Right ventricle myocardium inferior (tissue), 1 donor: ENCODE measurements around the gene NACAD. TPM values are rescaled to one million over a fixed set of nuclear protein-coding genes. Genes with fewer than 3 reads are reported as not detected.

ENCODE experiments used
- ATAC-seq: fragments of 200-7000 bp; cut with Tn5 transposase; one replicate; pipeline ENCODE4 v1.9.1; 2020; ENCODE audit warnings: mild to moderate bottlenecking, moderate library complexity
- DNase-seq: peaks from one replicate; pipeline ENCODE4 v3.0.0; 2021; ENCODE audit errors: missing footprints
- intact Hi-C: fragments of 100-400 bp; cut with DNase I; formaldehyde crosslinking; loops from one replicate; pipeline ENCODE4 v1.11.0; 2022
- total RNA-seq: library from RNA; stranded (reverse); fragmentation: NEBNext Ultra II Directional; extraction: Animal tissue kit (Norgen Biotek cat#: 25700); gene quantifications from one replicate; pipeline ENCODE4 v1.2.1, GENCODE V29; 2021
- donor health status: DM: no; HTN: yes; CAD: no; lungs with severe emphysema.

The NACAD gene
- total RNA-seq, 1 donor from 2014 or later: 6.0 TPM

GRCh38 chr7:45069444-45070253 lies 19.1 kb downstream of the NACAD start:
- ATAC-seq: no peak
- no peak for DNase-seq
- intact Hi-C loops: no loop called here

- DNase-seq (no peak), ATAC-seq (no peak)
- intact Hi-C loops: no loop called here
Observed at GRCh38 chr7:45068236-45069023, 20.3 kb downstream of the NACAD start.

- ATAC-seq (no peak), DNase-seq (no peak)
- intact Hi-C loops: no loop called here
Observed at GRCh38 chr7:45067582-45067981, 21.2 kb downstream of the NACAD start.

- ATAC-seq (no peak), DNase-seq (no peak)
- intact Hi-C loops: no loop called here
Observed at GRCh38 chr7:45066409-45066808, 22.4 kb downstream of the NACAD start.

GRCh38 chr7:45065031-45065995 lies 23.5 kb downstream of the NACAD start:
- peak; percentile 45 for ATAC-seq
- intact Hi-C loops: no loop called here
- no peak for DNase-seq

GRCh38 chr7:45064047-45064725 lies 24.6 kb downstream of the NACAD start:
- intact Hi-C loops: no loop called here
- ATAC-seq: no peak
- no peak for DNase-seq

GRCh38 chr7:45061806-45062425 lies 26.9 kb downstream of the NACAD start:
- DNase-seq (no peak), ATAC-seq (no peak)
- intact Hi-C loops: no loop called here

- no peak for ATAC-seq
- no peak for DNase-seq
- intact Hi-C loops: no loop called here
Observed at GRCh38 chr7:45061352-45061751, 27.4 kb downstream of the NACAD start.

GRCh38 chr7:45060295-45060694 lies 28.5 kb downstream of the NACAD start:
- no peak for DNase-seq
- intact Hi-C loops: no loop called here
- no peak for ATAC-seq

GRCh38 chr7:45057878-45058277 lies 30.9 kb downstream of the NACAD start:
- no peak for ATAC-seq
- intact Hi-C loops: no loop called here
- DNase-seq: no peak

GRCh38 chr7:45055594-45056219 lies 33.1 kb downstream of the NACAD start:
- DNase-seq: no peak
- ATAC-seq: no peak
- intact Hi-C loops: no loop called here

GRCh38 chr7:45055016-45055415 lies 33.8 kb downstream of the NACAD start:
- no peak for ATAC-seq
- intact Hi-C loops: no loop called here

GRCh38 chr7:45054442-45054841 lies 34.3 kb downstream of the NACAD start:
- intact Hi-C loops: no loop called here
- ATAC-seq (no peak), DNase-seq (no peak)

More at GRCh38 chr7:45055016-45055415, 33.8 kb downstream of the NACAD start:
- DNase-seq: no peak

- no peak for ATAC-seq
- intact Hi-C loops: no loop called here
- DNase-seq: no peak
Observed at GRCh38 chr7:45053941-45054340, 34.8 kb downstream of the NACAD start.

GRCh38 chr7:45053401-45053800 lies 35.4 kb downstream of the NACAD start:
- DNase-seq (no peak), ATAC-seq (no peak)
- intact Hi-C loops: no loop called here

GRCh38 chr7:45052011-45052410 lies 36.8 kb downstream of the NACAD start:
- intact Hi-C loops: no loop called here
- ATAC-seq: peak; percentile 28
- DNase-seq: no peak

- DNase-seq (no peak), ATAC-seq (no peak)
- intact Hi-C loops: no loop called here
Observed at GRCh38 chr7:45050198-45050597, 38.6 kb downstream of the NACAD start.

GRCh38 chr7:45048748-45049147 lies 40.0 kb downstream of the NACAD start:
- ATAC-seq (no peak), DNase-seq (no peak)
- intact Hi-C loops: no loop called here
